ENCODE results near the gene PODNL1.
A peak's percentile ranks its signal among the peaks of the same experiment; 100 is the strongest.

PODNL1 gene

DNA sequence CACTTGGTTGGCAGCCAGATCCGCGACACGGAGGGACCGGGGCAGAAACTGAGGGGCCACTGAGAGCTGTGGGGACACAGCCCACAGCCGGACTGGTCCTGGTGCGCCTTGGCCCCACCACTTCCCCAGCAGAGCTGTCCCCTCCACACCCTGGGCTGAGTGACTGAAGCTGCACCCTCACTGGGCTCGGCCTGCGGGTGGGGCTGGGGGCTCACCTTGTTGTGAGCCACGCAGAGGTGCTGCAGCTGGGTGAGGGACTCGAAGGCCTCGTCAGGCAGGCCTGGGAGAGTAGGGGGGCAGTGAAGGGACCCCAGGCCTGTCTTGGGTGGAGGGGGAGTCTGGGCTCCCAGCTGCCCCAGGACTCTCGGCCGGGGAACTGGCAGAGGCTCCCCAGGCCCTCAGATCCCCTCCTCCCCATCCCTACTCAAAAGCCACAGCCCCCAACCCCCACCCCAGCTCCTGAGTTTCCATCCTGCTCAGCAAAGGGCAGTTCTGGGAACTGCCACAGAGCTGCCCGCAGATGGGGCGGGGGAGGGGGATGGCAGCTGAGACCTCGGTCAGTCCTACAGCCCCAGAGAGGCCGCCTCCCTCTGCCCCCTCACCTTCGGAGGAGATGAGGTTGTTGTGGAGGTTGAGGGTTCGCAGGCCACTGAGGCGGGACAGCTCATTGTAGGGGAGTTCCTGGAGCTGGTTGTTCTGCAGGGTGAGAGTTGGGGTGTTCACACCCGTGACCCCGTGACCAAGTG lies 2.3 kb downstream of the PODNL1 start:
- ChIA-PET CTCF (interaction anchor here (0.8 to 0.9 kb wide), 3 partner anchors 29 to 113 kb away, joined by 3 to 4 read pairs (median 3); no protein-coding TSS in a partner anchor), POLR2A (no interaction called here)
- Histone ChIP-seq H3K4me1 (ENCODE audit: control extremely low read depth in 1 of 4, control insufficient read depth in 4 of 4, insufficient read depth in 4 of 4, low read length in 3 of 4) (peaks cover 0 to 30% (median 15%) of the 10 kb centered on the region in 4 experiments), H3K36me3 (ENCODE audit: control insufficient read depth in 4 of 4, insufficient read depth in 4 of 4, low read length in 3 of 4) (peaks cover 0 to 5% (median 2%) of the 10 kb centered on the region in 4 experiments), H3K27me3 (replicated peaks in 2 of 5; ENCODE audit: control insufficient read depth in 4 of 5, insufficient read depth in 5 of 5, low read length in 4 of 5) (peaks cover 0 to 11% (median 2%) of the 10 kb centered on the region in 5 experiments), H3K9me3 (ENCODE audit: control extremely low read depth in 1 of 5, control insufficient read depth in 4 of 5, insufficient read depth in 2 of 5, low read depth in 1 of 5, low read length in 4 of 5) (no peaks in the 10 kb centered on the region), H3K27ac (ENCODE audit: insufficient read depth in 1 of 2, low read depth in 1 of 2, low read length in 2 of 2, poor library complexity in 1 of 2, severe bottlenecking in 2 of 2) (no peak overlapping the region), H3K4me3 (ENCODE audit: control insufficient read depth in 1 of 7, extremely low read depth in 1 of 7, insufficient read depth in 4 of 7, low read depth in 2 of 7, low read length in 6 of 7) (no peak overlapping the region)
- no peak for DNase-seq
- WGBS (ENCODE audit: insufficient coverage), result 79% methylated on average over 10 of the region's 22 CpGs

DNA sequence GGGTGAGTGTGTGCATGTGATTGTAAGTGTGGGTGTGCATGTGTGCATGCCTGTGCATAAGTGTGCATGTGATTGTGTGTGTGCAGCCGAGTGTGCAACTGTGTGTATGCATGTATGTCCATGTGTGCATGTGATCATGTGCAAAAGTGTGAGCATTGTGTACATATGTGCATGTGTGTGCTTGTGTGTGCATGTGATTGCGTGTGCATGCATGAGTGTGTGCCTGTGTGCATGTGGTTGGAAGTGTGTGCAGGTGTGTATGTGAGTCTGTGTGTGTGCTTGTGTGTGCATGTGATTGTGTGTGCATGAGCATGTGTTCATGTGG lies 3.5 kb downstream of the PODNL1 start:
- Histone ChIP-seq H3K36me3 (ENCODE audit: control insufficient read depth in 4 of 4, insufficient read depth in 4 of 4, low read length in 3 of 4) (peaks cover 0 to 13% (median 6%) of the 10 kb centered on the region in 4 experiments), H3K4me1 (ENCODE audit: control extremely low read depth in 1 of 4, control insufficient read depth in 4 of 4, insufficient read depth in 4 of 4, low read length in 3 of 4) (peaks cover 0 to 30% (median 15%) of the 10 kb centered on the region in 4 experiments), H3K27ac (ENCODE audit: insufficient read depth in 1 of 2, low read depth in 1 of 2, low read length in 2 of 2, poor library complexity in 1 of 2, severe bottlenecking in 2 of 2) (no peak overlapping the region), H3K9me3 (ENCODE audit: control extremely low read depth in 1 of 5, control insufficient read depth in 4 of 5, insufficient read depth in 2 of 5, low read depth in 1 of 5, low read length in 4 of 5) (no peaks in the 10 kb centered on the region), H3K27me3 (replicated peaks in 2 of 5; ENCODE audit: control insufficient read depth in 4 of 5, insufficient read depth in 5 of 5, low read length in 4 of 5) (peaks cover 0 to 11% (median 2%) of the 10 kb centered on the region in 5 experiments), H3K4me3 (ENCODE audit: control insufficient read depth in 1 of 7, extremely low read depth in 1 of 7, insufficient read depth in 4 of 7, low read depth in 2 of 7, low read length in 6 of 7) (no peak overlapping the region)
- DNase-seq, result peak in 1 of 3 donors; percentile 6
- POLR2A ChIA-PET, result no interaction called here
- 100% methylated on average over 2 of the region's 2 CpGs for WGBS (ENCODE audit: insufficient coverage)
- CTCF ChIA-PET, result interaction anchor here (0.7 kb wide), 1 partner anchor 9 kb away, joined by 3 read pairs; no protein-coding TSS in a partner anchor

DNA sequence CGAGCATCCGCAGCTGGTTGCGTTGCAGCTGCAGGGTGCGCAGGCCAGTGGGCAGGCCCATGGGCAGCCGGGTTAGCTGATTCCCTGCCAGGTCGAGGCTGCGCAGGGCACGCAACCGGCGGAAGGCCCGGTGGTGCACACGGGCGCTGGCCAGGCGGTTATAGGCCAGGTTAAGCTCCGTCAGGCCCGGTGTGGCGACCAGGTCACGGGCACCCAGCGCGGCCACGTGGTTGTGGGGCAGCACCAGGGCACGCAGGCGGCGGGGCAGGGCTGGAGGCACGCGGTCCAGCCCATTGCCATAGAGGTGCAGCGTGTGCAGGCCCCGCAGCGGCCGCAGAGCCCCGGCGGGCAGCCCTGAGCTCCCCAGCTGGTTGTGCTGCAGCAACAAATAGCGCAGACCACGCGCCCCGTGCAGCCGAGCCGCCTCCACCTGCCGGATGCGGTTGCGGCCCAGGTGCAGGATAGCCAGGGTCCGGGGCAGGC lies 5.3 kb downstream of the PODNL1 start:
- 96% methylated on average over 41 of the region's 42 CpGs for WGBS (ENCODE audit: insufficient coverage)
- Histone ChIP-seq H3K4me1 (ENCODE audit: control extremely low read depth in 1 of 4, control insufficient read depth in 4 of 4, insufficient read depth in 4 of 4, low read length in 3 of 4) (peaks cover 0 to 23% (median 6%) of the 10 kb centered on the region in 4 experiments), H3K36me3 (ENCODE audit: control insufficient read depth in 4 of 4, insufficient read depth in 4 of 4, low read length in 3 of 4) (peaks cover 3 to 21% (median 11%) of the 10 kb centered on the region in 4 experiments), H3K27me3 (replicated peaks in 2 of 5; ENCODE audit: control insufficient read depth in 4 of 5, insufficient read depth in 5 of 5, low read length in 4 of 5) (peaks cover 0 to 6% (median 2%) of the 10 kb centered on the region in 5 experiments), H3K9me3 (ENCODE audit: control extremely low read depth in 1 of 5, control insufficient read depth in 4 of 5, insufficient read depth in 2 of 5, low read depth in 1 of 5, low read length in 4 of 5) (no peaks in the 10 kb centered on the region), H3K27ac (ENCODE audit: insufficient read depth in 1 of 2, low read depth in 1 of 2, low read length in 2 of 2, poor library complexity in 1 of 2, severe bottlenecking in 2 of 2) (no peak overlapping the region), H3K4me3 (ENCODE audit: control insufficient read depth in 1 of 7, extremely low read depth in 1 of 7, insufficient read depth in 4 of 7, low read depth in 2 of 7, low read length in 6 of 7) (no peak overlapping the region)
- POLR2A ChIA-PET, result interaction anchor here (0.6 kb wide), 1 partner anchor 22 kb away, joined by 4 read pairs; no protein-coding TSS in a partner anchor
- CTCF ChIA-PET, result interaction anchor here (1.2 to 2.1 kb wide), 5 partner anchors 9 to 121 kb away, joined by 3 to 10 read pairs (median 4); no protein-coding TSS in a partner anchor
- DNase-seq, result no peak

GRCh38 chr19:13932149-13932637 lies 6.0 kb downstream of the PODNL1 start:
- Histone ChIP-seq H3K4me3 (ENCODE audit: control insufficient read depth in 1 of 7, extremely low read depth in 1 of 7, insufficient read depth in 4 of 7, low read depth in 2 of 7, low read length in 6 of 7) (no peak overlapping the region), H3K27me3 (replicated peaks in 2 of 5; ENCODE audit: control insufficient read depth in 4 of 5, insufficient read depth in 5 of 5, low read length in 4 of 5) (no peaks in the 10 kb centered on the region), H3K9me3 (ENCODE audit: control extremely low read depth in 1 of 5, control insufficient read depth in 4 of 5, insufficient read depth in 2 of 5, low read depth in 1 of 5, low read length in 4 of 5) (no peaks in the 10 kb centered on the region), H3K27ac (ENCODE audit: insufficient read depth in 1 of 2, low read depth in 1 of 2, low read length in 2 of 2, poor library complexity in 1 of 2, severe bottlenecking in 2 of 2) (no peak overlapping the region), H3K36me3 (ENCODE audit: control insufficient read depth in 4 of 4, insufficient read depth in 4 of 4, low read length in 3 of 4) (peaks cover 3 to 26% (median 13%) of the 10 kb centered on the region in 4 experiments), H3K4me1 (ENCODE audit: control extremely low read depth in 1 of 4, control insufficient read depth in 4 of 4, insufficient read depth in 4 of 4, low read length in 3 of 4) (peaks cover 0 to 20% (median 3%) of the 10 kb centered on the region in 4 experiments)
- WGBS (ENCODE audit: insufficient coverage), result 98% methylated on average over 4 of the region's 6 CpGs
- ChIA-PET CTCF (interaction anchor here (1.0 to 2.1 kb wide), 4 partner anchors 10 to 53 kb away, joined by 3 to 10 read pairs (median 4); no protein-coding TSS in a partner anchor), POLR2A (interaction anchor here (0.6 kb wide), 1 partner anchor 21 kb away, joined by 4 read pairs; no protein-coding TSS in a partner anchor)
- no peak for DNase-seq

DNA sequence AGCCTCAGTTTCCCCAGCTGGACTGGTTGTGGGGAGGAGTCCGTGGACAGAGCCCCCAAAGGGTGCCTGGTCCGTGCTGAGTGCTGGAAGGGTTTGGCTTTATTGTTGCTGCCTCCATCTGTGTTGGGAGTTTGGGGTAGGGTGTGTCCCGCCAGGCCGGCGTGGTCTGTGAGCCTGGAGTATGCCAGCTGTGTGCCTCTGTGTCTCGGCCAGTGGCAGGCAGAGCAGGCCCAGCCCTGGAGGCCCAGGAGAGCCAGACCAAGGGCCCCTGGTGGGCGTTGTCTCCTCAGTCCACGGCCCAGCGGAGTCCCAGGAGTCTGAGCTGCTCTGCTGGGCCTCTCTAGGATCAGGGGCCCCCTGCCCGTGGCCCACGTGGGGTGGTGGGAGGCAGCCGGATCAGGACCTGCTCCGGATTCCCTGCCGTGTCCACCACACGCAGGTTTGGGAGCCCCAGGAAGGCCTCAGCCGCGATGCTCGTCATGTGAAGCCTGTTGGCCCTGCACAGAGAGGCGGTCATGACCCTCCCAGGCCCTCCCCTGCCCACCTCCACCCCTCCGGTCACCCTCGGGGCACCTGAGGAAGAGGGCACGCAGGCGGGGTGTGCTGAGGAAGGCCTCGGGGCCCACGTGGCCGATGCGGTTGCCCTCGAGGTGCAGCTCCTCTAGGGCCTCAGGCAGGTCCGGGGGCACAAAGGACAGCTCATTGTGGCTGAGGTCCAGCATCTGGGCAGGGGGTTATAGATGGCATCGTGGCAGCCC lies 6.6 kb downstream of the PODNL1 start:
- CTCF ChIA-PET, result interaction anchor here (0.5 to 1.0 kb wide), 2 partner anchors 35 to 52 kb away, joined by 3 read pairs; no protein-coding TSS in a partner anchor

DNA sequence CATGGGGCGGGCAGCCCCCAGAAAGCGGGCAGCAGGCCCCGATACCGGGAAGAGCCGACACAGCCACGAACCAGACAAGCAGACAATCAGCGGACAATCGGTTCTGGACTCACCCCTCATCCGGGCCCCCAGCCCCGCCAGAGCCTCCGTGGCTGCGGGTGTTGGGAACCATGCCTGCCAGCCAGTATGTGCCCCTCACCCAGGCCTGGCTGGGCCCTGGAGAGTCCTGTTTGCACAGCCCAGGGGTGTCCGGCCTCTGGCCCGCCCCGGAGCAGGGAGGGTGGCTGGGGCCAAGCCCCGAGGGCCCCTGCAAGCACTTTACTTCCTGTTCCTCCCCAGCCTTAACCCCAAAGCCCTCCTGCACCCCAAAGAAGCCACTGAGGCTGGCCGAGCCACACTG lies 7.8 kb downstream of the PODNL1 start:
- H3K27me3 ChIP-seq (replicated peaks in 2 of 5; ENCODE audit: control insufficient read depth in 4 of 5, insufficient read depth in 5 of 5, low read length in 4 of 5), result no peaks in the 10 kb centered on the region
- H3K4me3 ChIP-seq (ENCODE audit: control insufficient read depth in 1 of 7, extremely low read depth in 1 of 7, insufficient read depth in 4 of 7, low read depth in 2 of 7, low read length in 6 of 7), result no peak overlapping the region

More for the DNA sequence above, 6.6 kb downstream of the PODNL1 start:
- Histone ChIP-seq H3K4me3 (ENCODE audit: control insufficient read depth in 1 of 7, extremely low read depth in 1 of 7, insufficient read depth in 4 of 7, low read depth in 2 of 7, low read length in 6 of 7) (no peak overlapping the region), H3K36me3 (ENCODE audit: control insufficient read depth in 4 of 4, insufficient read depth in 4 of 4, low read length in 3 of 4) (peaks cover 3 to 32% (median 19%) of the 10 kb centered on the region in 4 experiments), H3K27ac (ENCODE audit: insufficient read depth in 1 of 2, low read depth in 1 of 2, low read length in 2 of 2, poor library complexity in 1 of 2, severe bottlenecking in 2 of 2) (no peak overlapping the region), H3K9me3 (ENCODE audit: control extremely low read depth in 1 of 5, control insufficient read depth in 4 of 5, insufficient read depth in 2 of 5, low read depth in 1 of 5, low read length in 4 of 5) (no peaks in the 10 kb centered on the region), H3K27me3 (replicated peaks in 2 of 5; ENCODE audit: control insufficient read depth in 4 of 5, insufficient read depth in 5 of 5, low read length in 4 of 5) (no peaks in the 10 kb centered on the region), H3K4me1 (ENCODE audit: control extremely low read depth in 1 of 4, control insufficient read depth in 4 of 4, insufficient read depth in 4 of 4, low read length in 3 of 4) (peaks cover 0 to 20% (median 3%) of the 10 kb centered on the region in 4 experiments)
- no peak for DNase-seq
- POLR2A ChIA-PET, result no interaction called here
- 95% methylated on average over 28 of the region's 30 CpGs for WGBS (ENCODE audit: insufficient coverage)

More for the DNA sequence above, 7.8 kb downstream of the PODNL1 start:
- H3K27ac ChIP-seq (ENCODE audit: insufficient read depth in 1 of 2, low read depth in 1 of 2, low read length in 2 of 2, poor library complexity in 1 of 2, severe bottlenecking in 2 of 2), result no peak overlapping the region
- peaks cover 0 to 8% (median 0%) of the 10 kb centered on the region in 4 experiments for H3K4me1 ChIP-seq (ENCODE audit: control extremely low read depth in 1 of 4, control insufficient read depth in 4 of 4, insufficient read depth in 4 of 4, low read length in 3 of 4)
- ChIA-PET CTCF (interaction anchor here (0.8 kb wide), 1 partner anchor 8 kb away, joined by 3 read pairs; no protein-coding TSS in a partner anchor), POLR2A (no interaction called here)
- no peak for DNase-seq
- no peaks in the 10 kb centered on the region for H3K9me3 ChIP-seq (ENCODE audit: control extremely low read depth in 1 of 5, control insufficient read depth in 4 of 5, insufficient read depth in 2 of 5, low read depth in 1 of 5, low read length in 4 of 5)
- peaks cover 3 to 38% (median 22%) of the 10 kb centered on the region in 4 experiments for H3K36me3 ChIP-seq (ENCODE audit: control insufficient read depth in 4 of 4, insufficient read depth in 4 of 4, low read length in 3 of 4)
- WGBS (ENCODE audit: insufficient coverage), result 96% methylated on average over 13 of the region's 17 CpGs

Measured in common myeloid progenitor, CD34-positive (primary cell).